GM23338 (cell line): ENCODE measurements around the gene BMX. TPM values are rescaled to one million over a fixed set of nuclear protein-coding genes. Genes with fewer than 3 reads are reported as not detected.

Source experiments
- ATAC-seq: fragments of 200-7000 bp; cut with Tn5 transposase; 3 replicates; pipeline ENCODE4 v1.9.1; 2020
- DNase-seq: peaks from one replicate; pipeline ENCODE4 v3.0.0-alpha.2; 2015; ENCODE audit warnings: low spot score
- H2AFZ ChIP-seq: fragments of 200-600 bp; sonication (generic); 2 replicates; pipeline ENCODE4 v1.8.0; 2016; ENCODE audit warnings: antibody characterized with exemption, mild to moderate bottlenecking, moderate library complexity
- H3F3A ChIP-seq: fragments of 200-600 bp; sonication (generic); replicated peaks from 2 replicates; pipeline ENCODE4 v1.8.0; 2017; ENCODE audit warnings: antibody characterized with exemption, mixed run types, low read depth
- H3K27ac ChIP-seq: fragments of 200-600 bp; sonication (generic); 2 replicates; pipeline ENCODE4 v1.6.1; 2016; ENCODE audit warnings: low read depth
- H3K27me3 ChIP-seq: fragments of 200-600 bp; sonication (generic); 2 replicates; pipeline ENCODE4 v1.8.0; 2016; ENCODE audit warnings: mild to moderate bottlenecking, mixed run types, moderate library complexity; ENCODE audit not compliant: insufficient read depth
- H3K36me3 ChIP-seq: fragments of 200-600 bp; sonication (generic); 2 replicates; pipeline ENCODE4 v1.8.0; 2016; ENCODE audit warnings: mild to moderate bottlenecking; ENCODE audit not compliant: insufficient read depth
- H3K4me1 ChIP-seq: fragments of 200-600 bp; sonication (generic); 2 replicates; pipeline ENCODE4 v1.8.0; 2016; ENCODE audit warnings: mild to moderate bottlenecking, moderate library complexity; ENCODE audit not compliant: insufficient read depth
- H3K4me2 ChIP-seq: fragments of 200-600 bp; sonication (generic); 2 replicates; pipeline ENCODE4 v1.7.1; 2017; ENCODE audit warnings: mixed run types
- H3K4me3 ChIP-seq: fragments of 200-600 bp; sonication (generic); 2 replicates; pipeline ENCODE4 v1.6.1; 2016; ENCODE audit warnings: mixed run types
- H3K79me2 ChIP-seq: fragments of 200-600 bp; sonication (generic); replicated peaks from 2 replicates; pipeline ENCODE4 v1.8.0; 2017; ENCODE audit warnings: mild to moderate bottlenecking; ENCODE audit not compliant: insufficient read depth
- H3K9me2 ChIP-seq: fragments of 200-600 bp; sonication (generic); 2 replicates; pipeline ENCODE4 v1.8.0; 2017; ENCODE audit not compliant: insufficient read depth
- H4K20me1 ChIP-seq: fragments of 200-600 bp; sonication (generic); replicated peaks from 2 replicates; pipeline ENCODE4 v1.8.0; 2017; ENCODE audit warnings: mild to moderate bottlenecking; ENCODE audit not compliant: insufficient read depth
- H3K27ac Mint-ChIP-seq: 2 replicates; pipeline ENCODE4 v1.8.0; 2020; ENCODE audit warnings: inconsistent platforms, mild to moderate bottlenecking, moderate library complexity, mixed read lengths
- H3K27me3 Mint-ChIP-seq: 3 replicates; pipeline ENCODE4 v1.8.0; 2022; ENCODE audit warnings: low read depth, mild to moderate bottlenecking, moderate library complexity, mixed read lengths, inconsistent platforms; ENCODE audit not compliant: insufficient read depth, poor library complexity
- H3K36me3 Mint-ChIP-seq: 3 replicates; pipeline ENCODE4 v1.8.0; 2021; ENCODE audit warnings: low read depth, mild to moderate bottlenecking, inconsistent platforms, moderate library complexity, mixed read lengths
- H3K4me1 Mint-ChIP-seq: 3 replicates; pipeline ENCODE4 v1.8.0; 2020; ENCODE audit warnings: mild to moderate bottlenecking, inconsistent platforms, mixed read lengths
- H3K4me3 Mint-ChIP-seq: 3 replicates; pipeline ENCODE4 v1.8.0; 2021; ENCODE audit warnings: moderate library complexity, mild to moderate bottlenecking, inconsistent platforms, mixed read lengths
- H3K9me3 Mint-ChIP-seq: 3 replicates; pipeline ENCODE4 v1.8.0; 2020; ENCODE audit warnings: moderate library complexity, mild to moderate bottlenecking, inconsistent platforms, mixed read lengths
- CREB1 ChIP-seq: fragments of 250-450 bp; sonication (Bioruptor Pico); IDR thresholded peaks from 2 replicates; pipeline ENCODE4 v1.5.0; 2020; ENCODE audit warnings: low read depth, mild to moderate bottlenecking, moderate library complexity
- CTCF ChIP-seq, 2 experiments: fragments of 200-600 bp in 1 of 2; sonication (generic) in 1 of 2; conservative IDR thresholded peaks; 2 replicates each; pipeline versions ENCODE4 v1.5.1 to v1.6.1; 2016 to 2017; ENCODE audit warnings: antibody characterized with exemption in 2 of 2, low read depth in 2 of 2, mild to moderate bottlenecking in 2 of 2, moderate library complexity in 1 of 2
- EZH2 ChIP-seq: fragments of 200-600 bp; sonication (generic); IDR thresholded peaks from one replicate; pipeline ENCODE4 v1.8.0; 2017; ENCODE audit warnings: antibody characterized with exemption, mild to moderate bottlenecking, low read depth; ENCODE audit not compliant: unreplicated experiment
- EZH2phosphoT487 ChIP-seq: fragments of 200-600 bp; sonication (generic); IDR thresholded peaks from one replicate; pipeline ENCODE4 v1.8.1; 2018; ENCODE audit warnings: antibody characterized with exemption; ENCODE audit not compliant: unreplicated experiment
- JUNB ChIP-seq: IDR thresholded peaks from one replicate; pipeline ENCODE4 v1.6.1; 2016; ENCODE audit warnings: antibody characterized with exemption; ENCODE audit not compliant: unreplicated experiment
- NANOG ChIP-seq: IDR thresholded peaks from 2 replicates; pipeline ENCODE4 v1.6.1; 2016; ENCODE audit warnings: antibody characterized with exemption, borderline replicate concordance
- POLR2AphosphoS5 ChIP-seq: IDR thresholded peaks from 2 replicates; pipeline ENCODE4 v1.6.1; 2016; ENCODE audit warnings: antibody characterized with exemption, low read depth
- STAT1 ChIP-seq: IDR thresholded peaks from one replicate; pipeline ENCODE4 v1.6.1; 2016; ENCODE audit warnings: antibody characterized with exemption; ENCODE audit not compliant: unreplicated experiment
- ZNF114 ChIP-seq: fragments of 250-450 bp; sonication (Bioruptor Pico); IDR thresholded peaks from 2 replicates; pipeline ENCODE4 v1.5.0; 2020; ENCODE audit warnings: mild to moderate bottlenecking, moderate library complexity
- ZNF331 ChIP-seq: fragments of 250-450 bp; sonication (Bioruptor Pico); IDR thresholded peaks from 2 replicates; pipeline ENCODE4 v1.5.0; 2020; ENCODE audit warnings: low read depth, mild to moderate bottlenecking, moderate library complexity
- polyA plus RNA-seq: library from polyadenylated mRNA; unstranded; fragments of >200 nt; fragmentation: Nextera tagmentation; extraction: Ambion mirVana; gene quantifications from 2 replicates; pipeline ENCODE4 v1.2.1, GENCODE V29; 2016
- total RNA-seq: library from RNA; depleted of rRNA; stranded (reverse); fragments of >200 nt; shearing (Covaris generic); gene quantifications from 2 replicates; pipeline ENCODE4 v1.2.3, GENCODE V29; 2014
- TF ChIP-seq, protein P1 (sequence below): IDR thresholded peaks from one replicate; pipeline ENCODE4 v1.6.1; 2018; ENCODE audit warnings: antibody characterized with exemption; ENCODE audit not compliant: unreplicated experiment
- TF ChIP-seq, protein P2 (sequence below): IDR thresholded peaks from 2 replicates; pipeline ENCODE4 v1.6.1; 2016; ENCODE audit warnings: antibody characterized with exemption
- TF ChIP-seq, protein P3 (sequence below): fragments of 250-450 bp; sonication (Bioruptor Pico); IDR thresholded peaks from 2 replicates; pipeline ENCODE4 v1.5.0; 2020; ENCODE audit warnings: mild to moderate bottlenecking, moderate library complexity

The BMX gene
- total and polyA plus RNA-seq, 2 experiments from 2014 or later, result not detected

DNA sequence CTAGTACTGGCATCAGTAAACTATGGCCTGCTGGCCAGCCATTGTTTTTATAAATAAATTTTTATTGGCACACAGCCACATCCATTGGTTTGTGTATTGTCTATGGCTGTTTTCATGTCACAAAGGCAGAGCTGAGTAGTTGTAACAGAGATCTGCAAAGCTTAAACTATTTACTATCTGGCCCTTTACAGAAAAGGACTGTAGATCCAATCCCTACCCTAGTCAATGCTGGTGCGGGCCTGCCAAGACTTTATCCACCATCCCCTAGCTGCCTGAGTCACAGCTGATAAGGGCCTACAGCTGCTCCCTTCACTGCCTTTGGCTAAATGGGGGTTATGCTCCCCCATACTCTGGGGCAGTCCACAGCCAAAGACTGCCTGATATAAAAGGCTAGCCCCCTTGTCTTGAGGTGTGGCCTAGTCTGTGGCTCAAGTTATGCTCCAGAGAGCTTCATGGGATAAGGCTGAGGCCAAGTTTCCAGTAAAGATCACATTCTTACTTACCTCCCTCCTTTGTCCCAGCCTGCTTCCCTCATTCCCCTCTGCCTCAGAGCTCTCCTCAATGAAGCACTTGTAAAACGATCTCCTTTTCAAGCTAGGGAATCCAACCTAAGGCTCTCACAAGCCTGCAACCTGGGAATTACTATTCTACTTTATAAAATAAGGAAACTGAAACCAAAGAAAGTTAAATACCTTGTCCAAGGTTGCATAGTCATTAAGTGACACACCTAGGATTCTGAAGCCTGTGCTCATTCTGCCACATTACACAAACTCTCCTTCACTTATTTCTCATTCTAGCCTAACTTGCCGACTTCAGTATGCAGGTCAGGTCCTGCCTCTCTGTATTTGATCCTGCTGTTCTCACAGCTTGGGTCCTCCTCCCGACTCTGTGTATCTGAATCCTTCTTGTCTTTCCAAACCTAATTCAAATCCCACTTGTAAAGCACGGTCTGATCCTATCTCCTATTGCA lies 79.5 kb downstream of the BMX start:
- H3K4me1 ChIP-seq, result peaks cover 7% of the 10 kb centered on the region; the same call in 1 of the 2 replicates
- TF ChIP-seq ZNF114 (CRISPR knock-in tag) (no peak), NANOG (no peak), CTCF (conservative IDR thresholded peaks at IDR 0.05; ENCODE audit: low read depth in 2 of 2) (no peak), ZNF331 (CRISPR knock-in tag) (no peak), POLR2AphosphoS5 (no peak), EZH2 (no peak), CREB1 (CRISPR knock-in tag) (no peak), STAT1 (no peak), JUNB (no peak), EZH2phosphoT487 (no peak)
- TF ChIP-seq, protein P1, sequence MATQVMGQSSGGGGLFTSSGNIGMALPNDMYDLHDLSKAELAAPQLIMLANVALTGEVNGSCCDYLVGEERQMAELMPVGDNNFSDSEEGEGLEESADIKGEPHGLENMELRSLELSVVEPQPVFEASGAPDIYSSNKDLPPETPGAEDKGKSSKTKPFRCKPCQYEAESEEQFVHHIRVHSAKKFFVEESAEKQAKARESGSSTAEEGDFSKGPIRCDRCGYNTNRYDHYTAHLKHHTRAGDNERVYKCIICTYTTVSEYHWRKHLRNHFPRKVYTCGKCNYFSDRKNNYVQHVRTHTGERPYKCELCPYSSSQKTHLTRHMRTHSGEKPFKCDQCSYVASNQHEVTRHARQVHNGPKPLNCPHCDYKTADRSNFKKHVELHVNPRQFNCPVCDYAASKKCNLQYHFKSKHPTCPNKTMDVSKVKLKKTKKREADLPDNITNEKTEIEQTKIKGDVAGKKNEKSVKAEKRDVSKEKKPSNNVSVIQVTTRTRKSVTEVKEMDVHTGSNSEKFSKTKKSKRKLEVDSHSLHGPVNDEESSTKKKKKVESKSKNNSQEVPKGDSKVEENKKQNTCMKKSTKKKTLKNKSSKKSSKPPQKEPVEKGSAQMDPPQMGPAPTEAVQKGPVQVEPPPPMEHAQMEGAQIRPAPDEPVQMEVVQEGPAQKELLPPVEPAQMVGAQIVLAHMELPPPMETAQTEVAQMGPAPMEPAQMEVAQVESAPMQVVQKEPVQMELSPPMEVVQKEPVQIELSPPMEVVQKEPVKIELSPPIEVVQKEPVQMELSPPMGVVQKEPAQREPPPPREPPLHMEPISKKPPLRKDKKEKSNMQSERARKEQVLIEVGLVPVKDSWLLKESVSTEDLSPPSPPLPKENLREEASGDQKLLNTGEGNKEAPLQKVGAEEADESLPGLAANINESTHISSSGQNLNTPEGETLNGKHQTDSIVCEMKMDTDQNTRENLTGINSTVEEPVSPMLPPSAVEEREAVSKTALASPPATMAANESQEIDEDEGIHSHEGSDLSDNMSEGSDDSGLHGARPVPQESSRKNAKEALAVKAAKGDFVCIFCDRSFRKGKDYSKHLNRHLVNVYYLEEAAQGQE, result no peak
- TF ChIP-seq, protein P2, sequence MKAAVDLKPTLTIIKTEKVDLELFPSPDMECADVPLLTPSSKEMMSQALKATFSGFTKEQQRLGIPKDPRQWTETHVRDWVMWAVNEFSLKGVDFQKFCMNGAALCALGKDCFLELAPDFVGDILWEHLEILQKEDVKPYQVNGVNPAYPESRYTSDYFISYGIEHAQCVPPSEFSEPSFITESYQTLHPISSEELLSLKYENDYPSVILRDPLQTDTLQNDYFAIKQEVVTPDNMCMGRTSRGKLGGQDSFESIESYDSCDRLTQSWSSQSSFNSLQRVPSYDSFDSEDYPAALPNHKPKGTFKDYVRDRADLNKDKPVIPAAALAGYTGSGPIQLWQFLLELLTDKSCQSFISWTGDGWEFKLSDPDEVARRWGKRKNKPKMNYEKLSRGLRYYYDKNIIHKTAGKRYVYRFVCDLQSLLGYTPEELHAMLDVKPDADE, result no peak
- TF ChIP-seq, protein P3, sequence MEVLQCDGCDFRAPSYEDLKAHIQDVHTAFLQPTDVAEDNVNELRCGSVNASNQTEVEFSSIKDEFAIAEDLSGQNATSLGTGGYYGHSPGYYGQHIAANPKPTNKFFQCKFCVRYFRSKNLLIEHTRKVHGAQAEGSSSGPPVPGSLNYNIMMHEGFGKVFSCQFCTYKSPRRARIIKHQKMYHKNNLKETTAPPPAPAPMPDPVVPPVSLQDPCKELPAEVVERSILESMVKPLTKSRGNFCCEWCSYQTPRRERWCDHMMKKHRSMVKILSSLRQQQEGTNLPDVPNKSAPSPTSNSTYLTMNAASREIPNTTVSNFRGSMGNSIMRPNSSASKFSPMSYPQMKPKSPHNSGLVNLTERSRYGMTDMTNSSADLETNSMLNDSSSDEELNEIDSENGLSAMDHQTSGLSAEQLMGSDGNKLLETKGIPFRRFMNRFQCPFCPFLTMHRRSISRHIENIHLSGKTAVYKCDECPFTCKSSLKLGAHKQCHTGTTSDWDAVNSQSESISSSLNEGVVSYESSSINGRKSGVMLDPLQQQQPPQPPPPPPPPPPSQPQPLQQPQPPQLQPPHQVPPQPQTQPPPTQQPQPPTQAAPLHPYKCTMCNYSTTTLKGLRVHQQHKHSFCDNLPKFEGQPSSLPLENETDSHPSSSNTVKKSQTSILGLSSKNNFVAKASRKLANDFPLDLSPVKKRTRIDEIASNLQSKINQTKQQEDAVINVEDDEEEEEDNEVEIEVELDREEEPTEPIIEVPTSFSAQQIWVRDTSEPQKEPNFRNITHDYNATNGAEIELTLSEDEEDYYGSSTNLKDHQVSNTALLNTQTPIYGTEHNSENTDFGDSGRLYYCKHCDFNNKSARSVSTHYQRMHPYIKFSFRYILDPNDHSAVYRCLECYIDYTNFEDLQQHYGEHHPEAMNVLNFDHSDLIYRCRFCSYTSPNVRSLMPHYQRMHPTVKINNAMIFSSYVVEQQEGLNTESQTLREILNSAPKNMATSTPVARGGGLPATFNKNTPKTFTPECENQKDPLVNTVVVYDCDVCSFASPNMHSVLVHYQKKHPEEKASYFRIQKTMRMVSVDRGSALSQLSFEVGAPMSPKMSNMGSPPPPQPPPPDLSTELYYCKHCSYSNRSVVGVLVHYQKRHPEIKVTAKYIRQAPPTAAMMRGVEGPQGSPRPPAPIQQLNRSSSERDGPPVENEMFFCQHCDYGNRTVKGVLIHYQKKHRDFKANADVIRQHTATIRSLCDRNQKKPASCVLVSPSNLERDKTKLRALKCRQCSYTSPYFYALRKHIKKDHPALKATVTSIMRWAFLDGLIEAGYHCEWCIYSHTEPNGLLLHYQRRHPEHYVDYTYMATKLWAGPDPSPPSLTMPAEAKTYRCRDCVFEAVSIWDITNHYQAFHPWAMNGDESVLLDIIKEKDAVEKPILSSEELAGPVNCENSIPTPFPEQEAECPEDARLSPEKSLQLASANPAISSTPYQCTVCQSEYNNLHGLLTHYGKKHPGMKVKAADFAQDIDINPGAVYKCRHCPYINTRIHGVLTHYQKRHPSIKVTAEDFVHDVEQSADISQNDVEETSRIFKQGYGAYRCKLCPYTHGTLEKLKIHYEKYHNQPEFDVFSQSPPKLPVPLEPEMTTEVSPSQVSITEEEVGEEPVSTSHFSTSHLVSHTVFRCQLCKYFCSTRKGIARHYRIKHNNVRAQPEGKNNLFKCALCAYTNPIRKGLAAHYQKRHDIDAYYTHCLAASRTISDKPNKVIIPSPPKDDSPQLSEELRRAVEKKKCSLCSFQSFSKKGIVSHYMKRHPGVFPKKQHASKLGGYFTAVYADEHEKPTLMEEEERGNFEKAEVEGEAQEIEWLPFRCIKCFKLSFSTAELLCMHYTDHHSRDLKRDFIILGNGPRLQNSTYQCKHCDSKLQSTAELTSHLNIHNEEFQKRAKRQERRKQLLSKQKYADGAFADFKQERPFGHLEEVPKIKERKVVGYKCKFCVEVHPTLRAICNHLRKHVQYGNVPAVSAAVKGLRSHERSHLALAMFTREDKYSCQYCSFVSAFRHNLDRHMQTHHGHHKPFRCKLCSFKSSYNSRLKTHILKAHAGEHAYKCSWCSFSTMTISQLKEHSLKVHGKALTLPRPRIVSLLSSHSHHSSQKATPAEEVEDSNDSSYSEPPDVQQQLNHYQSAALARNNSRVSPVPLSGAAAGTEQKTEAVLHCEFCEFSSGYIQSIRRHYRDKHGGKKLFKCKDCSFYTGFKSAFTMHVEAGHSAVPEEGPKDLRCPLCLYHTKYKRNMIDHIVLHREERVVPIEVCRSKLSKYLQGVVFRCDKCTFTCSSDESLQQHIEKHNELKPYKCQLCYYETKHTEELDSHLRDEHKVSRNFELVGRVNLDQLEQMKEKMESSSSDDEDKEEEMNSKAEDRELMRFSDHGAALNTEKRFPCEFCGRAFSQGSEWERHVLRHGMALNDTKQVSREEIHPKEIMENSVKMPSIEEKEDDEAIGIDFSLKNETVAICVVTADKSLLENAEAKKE, result no peak
- no peak overlapping the region for H3K4me3 Mint-ChIP-seq
- no peaks in the 10 kb centered on the region for H3K9me2 ChIP-seq
- no peak overlapping the region for H3K4me3 ChIP-seq
- ATAC-seq (peak; percentile 71), DNase-seq (peak; percentile 5)
- H3K27me3 ChIP-seq, result no peaks in the 10 kb centered on the region
- no peaks in the 10 kb centered on the region for H3K9me3 Mint-ChIP-seq
- H3K4me1 Mint-ChIP-seq, result peaks cover 19% of the 10 kb centered on the region
- H4K20me1 ChIP-seq, result no peaks in the 10 kb centered on the region
- no peaks in the 10 kb centered on the region for H3K36me3 Mint-ChIP-seq
- H3K4me2 ChIP-seq, result no peak overlapping the region
- no peaks in the 10 kb centered on the region for H3F3A ChIP-seq
- H3K79me2 ChIP-seq, result no peaks in the 10 kb centered on the region
- no peak overlapping the region for H3K27ac Mint-ChIP-seq
- H2AFZ ChIP-seq, result peak overlapping the region; percentile 23; the same call in 1 of the 2 replicates
- H3K27me3 Mint-ChIP-seq, result no peaks in the 10 kb centered on the region
- H3K27ac ChIP-seq, result no peak overlapping the region
- H3K36me3 ChIP-seq, result no peaks in the 10 kb centered on the region
